ENCODE data around the gene MTFR1L. TPM values are rescaled to one million over a fixed set of nuclear protein-coding genes. Genes with fewer than 3 reads are reported as not detected.

The MTFR1L gene
- total RNA-seq, 1 donor from 2014 or later, result 76.8 TPM

- peak overlapping the region; percentile 31 for H3K27ac Mint-ChIP-seq (ENCODE audit: unreplicated experiment)
- H3K36me3 Mint-ChIP-seq (ENCODE audit: unreplicated experiment), result peaks cover 8% of the 10 kb centered on the region
- H3K27me3 Mint-ChIP-seq (ENCODE audit: unreplicated experiment), result no peaks in the 10 kb centered on the region
- peaks cover 24% of the 10 kb centered on the region for H3K4me1 Mint-ChIP-seq (ENCODE audit: unreplicated experiment)
- H3K4me3 Mint-ChIP-seq (ENCODE audit: unreplicated experiment), result no peak overlapping the region
- H3K9me3 Mint-ChIP-seq (ENCODE audit: unreplicated experiment), result no peaks in the 10 kb centered on the region
- no peak for TF ChIP-seq CTCF (IDR thresholded peaks at IDR 0.05)
- no peak for DNase-seq (ENCODE audit: extremely low spot score, unreplicated experiment)
Measured at GRCh38 chr1:25862785-25863485, 43.2 kb downstream of the MTFR1L start.

DNA sequence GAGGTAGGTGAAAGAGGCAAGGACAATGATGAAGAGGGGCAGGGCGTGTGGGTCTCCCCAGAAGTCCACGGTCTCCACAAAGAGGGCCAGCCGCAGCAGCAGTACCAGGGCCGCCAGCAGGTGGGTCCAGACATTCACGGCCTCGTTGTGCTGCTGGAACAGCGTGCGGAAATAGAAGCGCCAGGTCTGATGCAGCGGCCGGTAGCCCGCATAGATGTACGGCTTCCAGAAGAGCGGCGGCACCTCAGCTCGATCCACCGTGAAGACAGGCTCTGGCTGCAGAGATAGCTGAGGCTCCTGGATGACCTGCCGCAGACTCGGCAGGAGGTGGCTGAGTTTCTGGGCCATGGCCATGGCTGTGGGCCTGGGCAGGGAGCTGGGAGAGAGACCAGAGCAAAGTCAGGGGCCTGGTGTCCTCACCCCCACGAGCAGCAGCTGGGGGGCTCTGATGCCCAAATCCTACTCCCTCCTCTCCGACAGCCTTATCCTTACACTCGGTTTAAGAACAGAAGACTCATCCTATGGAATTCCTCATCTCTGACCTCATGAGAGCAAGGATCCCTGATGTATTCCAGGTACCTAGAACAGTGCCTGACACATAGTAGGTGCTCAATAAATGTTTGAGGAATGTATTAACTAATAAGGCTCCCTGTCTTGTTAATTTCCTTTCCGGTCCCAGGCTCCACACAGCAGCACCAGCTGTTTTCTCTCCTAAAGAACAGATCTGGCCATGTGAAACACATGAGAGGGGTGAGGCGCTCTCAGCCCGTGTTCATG is 43.9 kb downstream of the MTFR1L start:
- H3K4me1 Mint-ChIP-seq (ENCODE audit: unreplicated experiment), result peaks cover 22% of the 10 kb centered on the region
- peaks cover 8% of the 10 kb centered on the region for H3K36me3 Mint-ChIP-seq (ENCODE audit: unreplicated experiment)
- H3K27me3 Mint-ChIP-seq (ENCODE audit: unreplicated experiment), result no peaks in the 10 kb centered on the region
- TF ChIP-seq CTCF (IDR thresholded peaks at IDR 0.05), result no peak
- DNase-seq (ENCODE audit: extremely low spot score, unreplicated experiment), result no peak
- H3K27ac Mint-ChIP-seq (ENCODE audit: unreplicated experiment), result no peak overlapping the region
- no peak overlapping the region for H3K4me3 Mint-ChIP-seq (ENCODE audit: unreplicated experiment)
- no peaks in the 10 kb centered on the region for H3K9me3 Mint-ChIP-seq (ENCODE audit: unreplicated experiment)

DNA sequence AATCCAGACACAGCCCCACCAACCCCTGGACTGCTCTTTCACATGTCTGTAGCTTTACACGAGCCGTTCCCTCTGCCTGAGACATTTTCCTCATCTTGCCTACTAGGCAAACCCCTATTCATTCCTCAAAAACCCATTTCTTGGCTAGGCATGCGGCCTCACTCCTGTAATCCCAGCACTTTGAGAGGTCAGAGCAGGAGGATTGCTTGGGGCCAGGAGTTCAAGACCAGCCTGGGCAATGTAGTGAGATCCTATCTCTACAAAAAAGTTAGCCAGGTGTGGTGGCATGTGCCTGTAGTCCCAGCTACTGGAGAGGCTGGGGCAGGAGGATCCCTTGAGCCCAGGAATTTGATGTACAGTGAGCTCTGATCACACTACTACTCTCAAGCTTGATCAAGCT is 44.7 kb downstream of the MTFR1L start:
- no peaks in the 10 kb centered on the region for H3K27me3 Mint-ChIP-seq (ENCODE audit: unreplicated experiment)
- no peak overlapping the region for H3K27ac Mint-ChIP-seq (ENCODE audit: unreplicated experiment)
- no peak for TF ChIP-seq CTCF (IDR thresholded peaks at IDR 0.05)
- no peak for DNase-seq (ENCODE audit: extremely low spot score, unreplicated experiment)
- peaks cover 17% of the 10 kb centered on the region for H3K4me1 Mint-ChIP-seq (ENCODE audit: unreplicated experiment)
- no peak overlapping the region for H3K4me3 Mint-ChIP-seq (ENCODE audit: unreplicated experiment)
- H3K36me3 Mint-ChIP-seq (ENCODE audit: unreplicated experiment), result peaks cover 8% of the 10 kb centered on the region
- H3K9me3 Mint-ChIP-seq (ENCODE audit: unreplicated experiment), result no peaks in the 10 kb centered on the region

DNA sequence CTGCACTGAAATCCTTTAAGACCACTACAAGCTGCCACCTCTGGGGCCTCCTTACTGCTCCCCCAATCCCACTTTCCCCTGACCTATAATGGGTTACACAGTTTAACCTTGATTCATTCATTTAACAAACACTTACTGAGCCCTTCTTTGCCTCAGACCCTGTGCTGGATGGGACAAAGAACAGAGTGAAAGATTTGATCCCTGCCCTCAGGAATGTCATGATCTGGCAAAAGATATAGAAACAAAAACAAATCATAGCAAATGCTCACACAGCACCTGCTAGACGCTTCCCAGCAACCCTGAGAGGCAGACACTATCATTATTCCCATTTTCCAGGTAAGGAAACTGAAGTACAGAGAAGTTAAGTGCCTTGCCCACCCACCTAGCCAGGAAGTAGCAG is 46.5 kb downstream of the MTFR1L start:
- Mint-ChIP-seq H3K9me3 (ENCODE audit: unreplicated experiment) (no peaks in the 10 kb centered on the region), H3K4me1 (ENCODE audit: unreplicated experiment) (peaks cover 7% of the 10 kb centered on the region), H3K27me3 (ENCODE audit: unreplicated experiment) (no peaks in the 10 kb centered on the region), H3K4me3 (ENCODE audit: unreplicated experiment) (no peak overlapping the region), H3K27ac (ENCODE audit: unreplicated experiment) (no peak overlapping the region), H3K36me3 (ENCODE audit: unreplicated experiment) (peaks cover 11% of the 10 kb centered on the region)
- DNase-seq (ENCODE audit: extremely low spot score, unreplicated experiment), result no peak
- no peak for TF ChIP-seq CTCF (IDR thresholded peaks at IDR 0.05)

All from osteocyte (in vitro differentiated cells).